Dedifferentiated amniotic fluid mesenchymal stem cell (primary cell): ENCODE data around the gene RNU5B-1.
"Not testable (repeated sequence)": the region's sequence is repeated elsewhere in the genome, so short reads cannot be mapped to it uniquely, and the experiment has no call there.

Experiments used
- DNase-seq: peaks from one replicate; pipeline ENCODE4 v3.0.0-alpha.2; 2016; ENCODE audit errors: extremely low spot score

Gene RNU5B-1

GRCh38 chr15:65343374-65343981, 39.0 kb downstream of the RNU5B-1 start:
- no peak for DNase-seq

GRCh38 chr15:65344214-65344913, 39.9 kb downstream of the RNU5B-1 start:
- DNase-seq: no peak

DNA sequence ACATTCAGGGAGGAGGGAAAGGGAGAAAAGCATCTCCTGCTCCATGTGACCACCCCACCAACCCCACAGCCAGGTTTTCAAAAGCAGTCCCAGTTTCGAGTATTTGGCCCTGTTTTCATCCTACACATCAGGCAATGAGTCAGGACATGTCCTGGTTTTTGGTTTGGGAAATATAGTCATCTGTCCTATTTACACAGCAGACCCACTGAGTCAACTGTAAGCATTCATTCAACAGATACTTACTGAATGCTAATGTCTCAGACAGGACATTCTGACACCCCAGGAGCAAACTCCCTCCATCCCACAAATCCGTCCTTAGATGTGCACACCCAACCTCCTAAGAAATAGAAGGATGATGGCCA, 40.4 kb downstream of the RNU5B-1 start:
- no peak for DNase-seq

- no peak for DNase-seq
These were observed 42.5 kb downstream of the RNU5B-1 start for GRCh38 chr15:65346856-65347598.

DNA sequence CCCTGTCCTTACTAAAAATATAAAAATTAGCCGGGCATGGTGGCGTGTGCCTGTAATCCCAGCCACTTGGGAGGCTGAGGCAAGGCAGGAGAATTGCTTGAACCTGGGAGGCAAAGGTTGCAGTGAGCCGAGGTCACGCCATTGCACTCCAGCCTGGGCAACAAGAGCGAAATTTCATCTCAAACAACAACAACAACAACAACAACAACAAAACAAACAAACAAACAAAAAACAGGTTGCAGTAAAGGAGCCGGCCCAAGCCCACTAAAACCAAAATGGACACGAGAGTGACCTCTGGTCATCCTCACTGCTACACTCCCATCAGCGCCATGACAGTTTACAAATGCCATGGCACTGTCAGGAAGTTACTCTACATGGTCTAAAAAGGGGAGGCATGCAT, 43.3 kb downstream of the RNU5B-1 start:
- DNase-seq: not testable (repeated sequence)

DNA sequence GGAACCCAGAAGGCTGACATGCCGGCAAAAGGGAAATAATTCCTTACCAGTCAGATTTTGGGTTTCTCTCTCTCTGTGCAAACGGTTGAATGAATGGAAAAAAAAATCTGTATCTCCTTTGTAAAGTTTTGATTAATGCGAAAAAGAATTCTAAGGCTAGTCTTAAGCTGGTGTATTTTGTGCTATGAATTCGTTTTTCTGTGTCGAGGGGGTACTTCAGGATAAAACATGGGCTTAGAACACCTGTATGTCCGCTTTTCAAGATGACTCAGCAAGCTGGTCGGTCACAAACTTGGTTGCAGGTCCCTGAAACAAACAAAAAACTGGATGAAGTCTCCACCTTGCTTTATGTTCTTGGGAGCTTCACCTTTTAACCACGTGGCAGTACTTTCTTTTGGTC, 44.9 kb downstream of the RNU5B-1 start:
- no peak for DNase-seq

- not testable (repeated sequence) for DNase-seq
These were observed 47.5 kb downstream of the RNU5B-1 start for GRCh38 chr15:65351972-65352371.
